CD4-positive, alpha-beta T cell treated with Interleukin-6 for 4 hours (primary cell): Measurements from ENCODE around the gene KCTD18.
A peak's percentile ranks its signal among the peaks of the same experiment; 100 is the strongest.

Experiments used
- DNase-seq: peaks from one replicate; pipeline ENCODE4 v3.0.0-alpha.2; 2020; ENCODE audit warnings: mixed read lengths

Gene KCTD18

GRCh38 chr2:200509612-200510433, at the start of gene KCTD18:
KCTD18 (minus strand) TSS chr2:200510068; CDS start chr2:200507016, 3,052 bp downstream.
- peak; percentile 95 for DNase-seq

- DNase-seq = no peak
These were observed 30.9 kb upstream of the KCTD18 start for GRCh38 chr2:200540793-200541192.

- no peak for DNase-seq
These were observed 28.3 kb upstream of the KCTD18 start for GRCh38 chr2:200538139-200538538.

GRCh38 chr2:200534572-200534971, 24.7 kb upstream of the KCTD18 start:
- DNase-seq = no peak

- DNase-seq = no peak
These were observed 23.9 kb upstream of the KCTD18 start for GRCh38 chr2:200533754-200534153.

- no peak for DNase-seq
These were observed 18.4 kb upstream of the KCTD18 start for GRCh38 chr2:200528228-200528627.

- peak; percentile 97 for DNase-seq
These were observed 16.2 kb upstream of the KCTD18 start, which contains the start of gene SGO2 for GRCh38 chr2:200525882-200526651. SGO2 (plus strand) TSS chr2:200526207; CDS start chr2:200532976, 6,769 bp downstream.

GRCh38 chr2:200525551-200525881, 15.6 kb upstream of the KCTD18 start:
- no peak for DNase-seq

GRCh38 chr2:200525066-200525465, 15.2 kb upstream of the KCTD18 start:
- no peak for DNase-seq

- no peak for DNase-seq
These were observed 13.7 kb upstream of the KCTD18 start for GRCh38 chr2:200523604-200524003.

- no peak for DNase-seq
These were observed 13.3 kb upstream of the KCTD18 start for GRCh38 chr2:200523158-200523557.

- DNase-seq = no peak
These were observed 5.3 kb upstream of the KCTD18 start for GRCh38 chr2:200515155-200515554.

GRCh38 chr2:200509235-200509611, 645 bp downstream of the KCTD18 start:
- peak; percentile 13 for DNase-seq

GRCh38 chr2:200507179-200507578, 2.7 kb downstream of the KCTD18 start:
- no peak for DNase-seq

- DNase-seq = no peak
These were observed 3.2 kb downstream of the KCTD18 start for GRCh38 chr2:200506679-200507078.

GRCh38 chr2:200502196-200502595, 7.7 kb downstream of the KCTD18 start:
- no peak for DNase-seq

GRCh38 chr2:200498402-200499162, 11.3 kb downstream of the KCTD18 start:
- no peak for DNase-seq

- no peak for DNase-seq
These were observed 13.2 kb downstream of the KCTD18 start for GRCh38 chr2:200496696-200497095.

- no peak for DNase-seq
These were observed 15.8 kb downstream of the KCTD18 start for GRCh38 chr2:200494048-200494447.

- DNase-seq = no peak
These were observed 17.2 kb downstream of the KCTD18 start for GRCh38 chr2:200492656-200493055.

GRCh38 chr2:200490001-200490400, 19.9 kb downstream of the KCTD18 start:
- DNase-seq = no peak

- no peak for DNase-seq
These were observed 21.7 kb downstream of the KCTD18 start for GRCh38 chr2:200488169-200488568.

GRCh38 chr2:200486529-200486928, 23.3 kb downstream of the KCTD18 start:
- no peak for DNase-seq
